ENCODE measurements around the gene NGB.

NGB gene

GRCh38 chr14:77230914-77231313 lies 40.1 kb downstream of the NGB start:
- DNase-seq (ENCODE audit: low read depth), result no peak

- no peak for DNase-seq (ENCODE audit: low read depth)
These were observed 43.0 kb downstream of the NGB start for GRCh38 chr14:77228056-77228455.

- DNase-seq (ENCODE audit: low read depth), result no peak
These were observed 45.0 kb downstream of the NGB start for GRCh38 chr14:77225892-77226557.

- DNase-seq (ENCODE audit: low read depth), result no peak
These were observed 45.8 kb downstream of the NGB start for GRCh38 chr14:77225254-77225653.

GRCh38 chr14:77224212-77224611 lies 46.8 kb downstream of the NGB start:
- no peak for DNase-seq (ENCODE audit: low read depth)

GRCh38 chr14:77222546-77223225 lies 48.3 kb downstream of the NGB start:
- DNase-seq (ENCODE audit: low read depth), result no peak

GRCh38 chr14:77221241-77221871 lies 49.6 kb downstream of the NGB start:
- DNase-seq (ENCODE audit: low read depth), result no peak

- no peak for DNase-seq (ENCODE audit: low read depth)
These were observed 50.6 kb downstream of the NGB start for GRCh38 chr14:77220246-77221017.

- DNase-seq (ENCODE audit: low read depth), result no peak
These were observed 51.4 kb downstream of the NGB start for GRCh38 chr14:77219591-77219990.

- DNase-seq (ENCODE audit: low read depth), result no peak
These were observed 53.5 kb downstream of the NGB start for GRCh38 chr14:77217551-77217950.
